Calu3 (cell line): ENCODE results near the gene PFKFB4. TPM values are rescaled to one million over a fixed set of nuclear protein-coding genes. Genes with fewer than 3 reads are reported as not detected.
A peak's percentile ranks its signal among the peaks of the same experiment; 100 is the strongest.

Experiments used
- Bru-seq: library from RNA; stranded (reverse); fragments of 400-500 nt; gene quantifications from one replicate; lab custom pipeline; 2021; lab: Mats Ljungman, UMichigan
- BruChase-seq, 2 experiments: library from RNA; stranded (reverse); fragments of 400-500 nt; gene quantifications; one replicate each; lab custom pipeline; 2021; lab: Mats Ljungman, UMichigan
- BruUV-seq: library from RNA; stranded (reverse); fragments of 400-500 nt; replicated peaks from 2 replicates; lab custom pipeline; 2021; lab: Mats Ljungman, UMichigan
- CTCF ChIA-PET: fragments of 300-600 bp; sonication (Branson Sonifier 250); formaldehyde crosslinking; loops from one replicate; lab custom pipeline; 2022; ENCODE audit warnings: antibody characterized with exemption; lab: Charles Lee
- DNase-seq: peaks from one replicate; pipeline ENCODE4 v3.0.0; 2022
- H3K27ac Mint-ChIP-seq: one replicate; pipeline ENCODE4 v1.8.0; 2022; ENCODE audit warnings: mixed read lengths; ENCODE audit not compliant: unreplicated experiment
- H3K27me3 Mint-ChIP-seq: one replicate; pipeline ENCODE4 v1.8.0; 2022; ENCODE audit warnings: mixed read lengths; ENCODE audit not compliant: unreplicated experiment
- H3K36me3 Mint-ChIP-seq: one replicate; pipeline ENCODE4 v1.8.0; 2022; ENCODE audit warnings: mild to moderate bottlenecking, moderate library complexity, mixed read lengths; ENCODE audit not compliant: insufficient read depth, unreplicated experiment
- H3K4me1 Mint-ChIP-seq: one replicate; pipeline ENCODE4 v1.8.0; 2022; ENCODE audit warnings: mild to moderate bottlenecking, low read depth, mixed read lengths; ENCODE audit not compliant: unreplicated experiment
- H3K4me3 Mint-ChIP-seq: one replicate; pipeline ENCODE4 v1.8.0; 2022; ENCODE audit warnings: mild to moderate bottlenecking, low read depth, moderate library complexity, mixed read lengths; ENCODE audit not compliant: unreplicated experiment
- H3K9me3 Mint-ChIP-seq: one replicate; pipeline ENCODE4 v1.8.0; 2022; ENCODE audit warnings: low read depth, mixed read lengths; ENCODE audit not compliant: unreplicated experiment
- intact Hi-C: fragments of 100-400 bp; cut with micrococcal nuclease; formaldehyde crosslinking; loops from one replicate; pipeline ENCODE4 v1.10.0; 2022; ENCODE audit not compliant: unreplicated experiment
- long read RNA-seq: library from polyadenylated mRNA; stranded (forward); transcript quantifications from one replicate; pipeline ENCODE4 v2.0.0, GENCODE V29; 2022
- total RNA-seq: library from RNA; stranded (reverse); gene quantifications from 2 replicates; pipeline ENCODE4 v1.2.3, GENCODE V29; 2022
- TF ChIP-seq, protein P1 (sequence below): fragments of 200-600 bp; IDR thresholded peaks from one replicate; pipeline ENCODE4 v1.8.0; 2022; ENCODE audit warnings: antibody characterized with exemption; ENCODE audit not compliant: unreplicated experiment

Gene PFKFB4
- total RNA-seq = 3.6 and 5.1 TPM in 2 replicates
- percentile 34 among the genes with signal in this experiment for Bru-seq, nascent RNA
- BruChase-seq, experiment 1, labeled RNA remaining after a 6-hour chase = percentile 38 among the genes with signal in this experiment
- BruChase-seq, experiment 2, labeled RNA remaining after a 2-hour chase = percentile 48 among the genes with signal in this experiment
- long read RNA-seq, partial matches to known transcripts = 0 of 6 reads
- long read RNA-seq, other reads (novel, unspliced or antisense) = 3 of 6 reads

DNA sequence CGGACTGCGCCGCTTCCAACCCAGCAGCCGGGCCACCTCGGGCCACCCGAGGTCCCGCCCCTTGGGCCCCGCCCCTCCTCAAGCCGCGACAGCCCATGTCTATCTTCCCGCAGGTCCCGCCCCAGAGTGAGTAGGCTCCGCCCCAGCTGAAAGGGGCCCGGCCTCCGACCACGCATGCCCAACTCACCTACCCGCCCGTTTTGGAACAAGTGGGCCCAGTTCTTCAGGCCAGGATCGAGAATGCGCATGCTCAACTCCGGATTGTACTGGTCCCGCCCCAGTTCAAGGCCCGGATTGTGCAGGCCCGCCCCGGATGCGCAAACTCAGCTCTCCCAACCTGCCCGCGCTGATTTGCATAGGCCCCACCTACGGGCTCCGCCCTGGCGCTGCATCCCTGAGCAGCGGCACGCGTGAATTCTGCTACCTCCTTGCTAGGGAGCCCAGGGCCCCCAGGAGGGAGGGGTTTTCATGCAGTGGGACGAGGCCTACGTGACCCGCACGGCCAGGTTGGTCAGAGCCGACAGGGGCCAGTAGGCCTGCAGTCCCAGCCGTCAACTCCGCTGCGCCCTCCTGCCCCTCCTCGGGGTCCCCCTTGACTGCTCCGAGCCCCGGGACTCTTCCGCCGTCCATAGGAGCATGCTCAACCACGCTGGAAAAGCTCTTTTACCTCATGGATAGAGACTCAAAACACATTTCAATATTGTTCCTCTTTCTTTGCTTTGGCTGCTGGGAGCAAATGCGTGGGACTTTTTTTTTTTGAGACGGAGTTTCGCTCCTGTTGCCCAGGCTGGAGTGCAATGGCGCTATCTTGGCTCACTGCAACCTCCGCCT, at the start of gene PFKFB4:
PFKFB4 (minus strand) TSS at position 8 of the 831 bp plus-strand sequence. CDS start 26 bp downstream, outside the sequence.
- CTCF ChIA-PET = interaction anchor here (0.9 to 1.8 kb wide), 3 partner anchors 121 to 289 kb away, joined by 3 to 7 read pairs (median 6); no protein-coding TSS in a partner anchor
- H3K27ac Mint-ChIP-seq = peak within 1 kb of the TSS; percentile 72
- no peaks in the 10 kb centered on the region for H3K9me3 Mint-ChIP-seq
- intact Hi-C loops = no loop called here
- peaks cover 17% of the 10 kb centered on the region for H3K36me3 Mint-ChIP-seq
- peaks cover 22% of the 10 kb centered on the region for H3K4me1 Mint-ChIP-seq
- peak within 1 kb of the TSS; percentile 84 for H3K4me3 Mint-ChIP-seq
- no peaks in the 10 kb centered on the region for H3K27me3 Mint-ChIP-seq
- no TSS peak for BruUV-seq
- peak; percentile 99 for DNase-seq
- TF ChIP-seq, protein P1, sequence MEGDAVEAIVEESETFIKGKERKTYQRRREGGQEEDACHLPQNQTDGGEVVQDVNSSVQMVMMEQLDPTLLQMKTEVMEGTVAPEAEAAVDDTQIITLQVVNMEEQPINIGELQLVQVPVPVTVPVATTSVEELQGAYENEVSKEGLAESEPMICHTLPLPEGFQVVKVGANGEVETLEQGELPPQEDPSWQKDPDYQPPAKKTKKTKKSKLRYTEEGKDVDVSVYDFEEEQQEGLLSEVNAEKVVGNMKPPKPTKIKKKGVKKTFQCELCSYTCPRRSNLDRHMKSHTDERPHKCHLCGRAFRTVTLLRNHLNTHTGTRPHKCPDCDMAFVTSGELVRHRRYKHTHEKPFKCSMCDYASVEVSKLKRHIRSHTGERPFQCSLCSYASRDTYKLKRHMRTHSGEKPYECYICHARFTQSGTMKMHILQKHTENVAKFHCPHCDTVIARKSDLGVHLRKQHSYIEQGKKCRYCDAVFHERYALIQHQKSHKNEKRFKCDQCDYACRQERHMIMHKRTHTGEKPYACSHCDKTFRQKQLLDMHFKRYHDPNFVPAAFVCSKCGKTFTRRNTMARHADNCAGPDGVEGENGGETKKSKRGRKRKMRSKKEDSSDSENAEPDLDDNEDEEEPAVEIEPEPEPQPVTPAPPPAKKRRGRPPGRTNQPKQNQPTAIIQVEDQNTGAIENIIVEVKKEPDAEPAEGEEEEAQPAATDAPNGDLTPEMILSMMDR = no peak

- peaks cover 1% of the 10 kb centered on the region for H3K4me1 Mint-ChIP-seq
- no peaks in the 10 kb centered on the region for H3K27me3 Mint-ChIP-seq
- no peak overlapping the region for H3K4me3 Mint-ChIP-seq
- H3K9me3 Mint-ChIP-seq = no peaks in the 10 kb centered on the region
- DNase-seq = no peak
- no TSS peak for BruUV-seq
- H3K27ac Mint-ChIP-seq = no peak overlapping the region
- TF ChIP-seq, protein P1 = no peak
- CTCF ChIA-PET = no interaction called here
- intact Hi-C loops = no loop called here
- H3K36me3 Mint-ChIP-seq = peaks cover 39% of the 10 kb centered on the region
These were observed 45.0 kb upstream of the PFKFB4 start for GRCh38 chr3:48601622-48601994.

GRCh38 chr3:48600711-48601621, 44.4 kb upstream of the PFKFB4 start:
- TF ChIP-seq, protein P1 = no peak
- DNase-seq = no peak
- no peaks in the 10 kb centered on the region for H3K9me3 Mint-ChIP-seq
- no peaks in the 10 kb centered on the region for H3K27me3 Mint-ChIP-seq
- intact Hi-C loops = no loop called here
- no peak overlapping the region for H3K4me3 Mint-ChIP-seq
- H3K4me1 Mint-ChIP-seq = peaks cover 8% of the 10 kb centered on the region
- peaks cover 42% of the 10 kb centered on the region for H3K36me3 Mint-ChIP-seq
- BruUV-seq = TSS peak; percentile 11
- H3K27ac Mint-ChIP-seq = no peak overlapping the region
- CTCF ChIA-PET = no interaction called here
